Esophagus muscularis mucosa (tissue), 4 donors: Measurements from ENCODE around the gene NDC80.

Experiments
- CTCF ChIP-seq, 3 experiments: fragments of 200-600 bp in 2 of 3; fragments of 450-650 bp in 1 of 3; sonication (generic) in 2 of 3; IDR thresholded peaks; one replicate each; pipeline ENCODE4 v1.5.1; 2017 to 2019; ENCODE audit warnings: antibody characterized with exemption in 3 of 3, mild to moderate bottlenecking in 2 of 3, moderate library complexity in 1 of 3
- EP300 ChIP-seq: sonication (generic); formaldehyde crosslinking; IDR thresholded peaks from one replicate; pipeline ENCODE4 v1.6.1; 2017; ENCODE audit warnings: antibody characterized with exemption
- POLR2A ChIP-seq: fragments of 450-650 bp; IDR thresholded peaks from one replicate; pipeline ENCODE4 v1.6.1; 2017; ENCODE audit warnings: antibody characterized with exemption, moderate library complexity, mild to moderate bottlenecking, low read depth
- POLR2AphosphoS5 ChIP-seq, 2 donors: sonication (generic); formaldehyde crosslinking; IDR thresholded peaks; one replicate each; pipeline ENCODE4 v1.6.1; 2017; ENCODE audit warnings: antibody characterized with exemption in 2 of 2

- TF ChIP-seq POLR2AphosphoS5 (IDR thresholded peaks at IDR 0.05) (no peak), CTCF (IDR thresholded peaks at IDR 0.05) (no peak), POLR2A (no peak), EP300 (no peak)
Observed at GRCh38 chr18:2573408-2573807, 2.1 kb downstream of the NDC80 start.
